Measurements from ENCODE around the gene SLC49A3.
"Not testable (repeated sequence)": the region's sequence is repeated elsewhere in the genome, so short reads cannot be mapped to it uniquely, and the experiment has no call there.

SLC49A3 gene

GRCh38 chr4:681736-682451, 7.1 kb downstream of the SLC49A3 start:
- DNase-seq: peak in 1 of 56 donors; percentile 28

- DNase-seq: peak in 9 of 56 donors; percentile 14 to 69 (median 29)
Measured at GRCh38 chr4:680928-681645, 7.9 kb downstream of the SLC49A3 start.

GRCh38 chr4:680551-680927, 8.4 kb downstream of the SLC49A3 start:
- no peak for DNase-seq

- no peak for DNase-seq
Measured at GRCh38 chr4:680091-680490, 8.9 kb downstream of the SLC49A3 start.

- DNase-seq: no peak
Measured at GRCh38 chr4:679629-680028, 9.3 kb downstream of the SLC49A3 start.

- DNase-seq: no peak
Measured at GRCh38 chr4:679104-679481, 9.9 kb downstream of the SLC49A3 start.

GRCh38 chr4:678331-679103, 10.4 kb downstream of the SLC49A3 start:
- no peak for DNase-seq

GRCh38 chr4:677431-678293, 11.3 kb downstream of the SLC49A3 start:
- DNase-seq: peak in 21 of 56 donors; percentile 22 to 80 (median 57)

GRCh38 chr4:676871-677235, 12.1 kb downstream of the SLC49A3 start:
- no peak for DNase-seq

GRCh38 chr4:675980-676870, 12.7 kb downstream of the SLC49A3 start:
- DNase-seq: no peak

GRCh38 chr4:675036-675882, 13.7 kb downstream of the SLC49A3 start:
- DNase-seq: no peak

GRCh38 chr4:674172-675035, 14.5 kb downstream of the SLC49A3 start, which contains the start of the genes ATP5ME and MYL5:
ATP5ME (minus strand) TSS chr4:674276; CDS start chr4:674247, 29 bp downstream.
MYL5 (plus strand) TSS chr4:674542; CDS start chr4:678027, 3,485 bp downstream.
- peak in 55 of 56 donors; percentile 82 to 98 (median 93) for DNase-seq

- peak in 3 of 56 donors; percentile 53 to 64 (median 59) for DNase-seq
Measured at GRCh38 chr4:673349-674091, 15.4 kb downstream of the SLC49A3 start.

- DNase-seq: no peak
Measured at GRCh38 chr4:671769-672168, 17.2 kb downstream of the SLC49A3 start.

- DNase-seq: not testable (repeated sequence)
Measured at GRCh38 chr4:669806-670559, 19.0 kb downstream of the SLC49A3 start.

GRCh38 chr4:668219-668618, 20.7 kb downstream of the SLC49A3 start:
- not testable (repeated sequence) for DNase-seq
